ENCODE data around the gene TNFRSF21. TPM values are rescaled to one million over a fixed set of nuclear protein-coding genes. Genes with fewer than 3 reads are reported as not detected.

TNFRSF21 gene
- total RNA-seq, 2 donors from 2014 or later, result 24.6 to 26.0 TPM

GRCh38 chr6:47323887-47324286 lies 14.2 kb upstream of the TNFRSF21 start:
- Histone ChIP-seq H3K27ac (no peak overlapping the region), H3K4me3 (no peak overlapping the region), H3K27me3 (no peaks in the 10 kb centered on the region), H3K36me3 (replicated peaks in 1 of 2; ENCODE audit: insufficient read depth in 1 of 2, low read depth in 2 of 2) (no peaks in the 10 kb centered on the region), H3K9me3 (no peaks in the 10 kb centered on the region), H3K4me1 (no peaks in the 10 kb centered on the region)
- TF ChIP-seq POLR2A (IDR thresholded peaks at IDR 0.05) (no peak), CTCF (IDR thresholded peaks at IDR 0.05) (no peak)
- DNase-seq, result no peak
- WGBS, 2 donors, result 58 to 61% methylated on average over 1 of the region's 1 CpG
- intact Hi-C loops (cut with DNase I), result no loop called here
- no peak for ATAC-seq

- ATAC-seq, result no peak
- no peak for DNase-seq
- TF ChIP-seq POLR2A (IDR thresholded peaks at IDR 0.05), result no peak
- TF ChIP-seq CTCF (IDR thresholded peaks at IDR 0.05), result no peak
- no peaks in the 10 kb centered on the region for H3K4me1 ChIP-seq
- no peaks in the 10 kb centered on the region for H3K9me3 ChIP-seq
- 71 to 72% methylated on average over 2 of the region's 2 CpGs for WGBS, 2 donors
- H3K27ac ChIP-seq, result no peak overlapping the region
- no peaks in the 10 kb centered on the region for H3K27me3 ChIP-seq
- H3K36me3 ChIP-seq (replicated peaks in 1 of 2; ENCODE audit: insufficient read depth in 1 of 2, low read depth in 2 of 2), result no peaks in the 10 kb centered on the region
- no peak overlapping the region for H3K4me3 ChIP-seq
- intact Hi-C loops (cut with DNase I), result no loop called here
These were observed 13.6 kb upstream of the TNFRSF21 start for GRCh38 chr6:47323321-47323720.

- Histone ChIP-seq H3K4me3 (no peak overlapping the region), H3K27ac (no peak overlapping the region), H3K4me1 (no peaks in the 10 kb centered on the region), H3K9me3 (no peaks in the 10 kb centered on the region), H3K27me3 (no peaks in the 10 kb centered on the region), H3K36me3 (replicated peaks in 1 of 2; ENCODE audit: insufficient read depth in 1 of 2, low read depth in 2 of 2) (no peaks in the 10 kb centered on the region)
- ATAC-seq (no peak), DNase-seq (no peak)
- 61 to 64% methylated on average over 4 of the region's 4 CpGs for WGBS, 2 donors
- no peak for TF ChIP-seq CTCF (IDR thresholded peaks at IDR 0.05)
- TF ChIP-seq POLR2A (IDR thresholded peaks at IDR 0.05), result no peak
- intact Hi-C loops (cut with DNase I), result no loop called here
These were observed 11.9 kb upstream of the TNFRSF21 start for GRCh38 chr6:47321577-47321976.

GRCh38 chr6:47319867-47320266 lies 10.2 kb upstream of the TNFRSF21 start:
- DNase-seq, result no peak
- TF ChIP-seq CTCF (IDR thresholded peaks at IDR 0.05) (no peak), POLR2A (IDR thresholded peaks at IDR 0.05) (no peak)
- H3K36me3 ChIP-seq (replicated peaks in 1 of 2; ENCODE audit: insufficient read depth in 1 of 2, low read depth in 2 of 2), result no peaks in the 10 kb centered on the region
- intact Hi-C loops (cut with DNase I), result no loop called here
- no peak overlapping the region for H3K27ac ChIP-seq
- ATAC-seq, result no peak
- no peak overlapping the region for H3K4me3 ChIP-seq
- 51 to 69% methylated on average over 4 of the region's 4 CpGs for WGBS, 2 donors
- H3K27me3 ChIP-seq, result no peaks in the 10 kb centered on the region
- no peaks in the 10 kb centered on the region for H3K9me3 ChIP-seq
- H3K4me1 ChIP-seq, result no peaks in the 10 kb centered on the region

- intact Hi-C loops (cut with DNase I), result no loop called here
- TF ChIP-seq POLR2A (IDR thresholded peaks at IDR 0.05), result no peak
- no peak for TF ChIP-seq CTCF (IDR thresholded peaks at IDR 0.05)
- Histone ChIP-seq H3K9me3 (no peaks in the 10 kb centered on the region), H3K27me3 (no peaks in the 10 kb centered on the region), H3K36me3 (replicated peaks in 1 of 2; ENCODE audit: insufficient read depth in 1 of 2, low read depth in 2 of 2) (no peaks in the 10 kb centered on the region), H3K27ac (no peak overlapping the region), H3K4me3 (no peak overlapping the region), H3K4me1 (no peaks in the 10 kb centered on the region)
- DNase-seq, result no peak
- 81 to 82% methylated on average over 3 of the region's 3 CpGs for WGBS, 2 donors
- ATAC-seq, result no peak
These were observed 9.7 kb upstream of the TNFRSF21 start for GRCh38 chr6:47319382-47319781.

Measured in body of pancreas (tissue), 4 donors.